GM23338 (cell line): Measurements from ENCODE around the gene MAP3K9. TPM values are rescaled to one million over a fixed set of nuclear protein-coding genes. Genes with fewer than 3 reads are reported as not detected.

Source experiments
- ATAC-seq: fragments of 200-7000 bp; cut with Tn5 transposase; 3 replicates; pipeline ENCODE4 v1.9.1; 2020
- DNase-seq: peaks from one replicate; pipeline ENCODE4 v3.0.0-alpha.2; 2015; ENCODE audit warnings: low spot score
- H2AFZ ChIP-seq: fragments of 200-600 bp; sonication (generic); 2 replicates; pipeline ENCODE4 v1.8.0; 2016; ENCODE audit warnings: antibody characterized with exemption, mild to moderate bottlenecking, moderate library complexity
- H3F3A ChIP-seq: fragments of 200-600 bp; sonication (generic); replicated peaks from 2 replicates; pipeline ENCODE4 v1.8.0; 2017; ENCODE audit warnings: antibody characterized with exemption, mixed run types, low read depth
- H3K27ac ChIP-seq: fragments of 200-600 bp; sonication (generic); 2 replicates; pipeline ENCODE4 v1.6.1; 2016; ENCODE audit warnings: low read depth
- H3K27me3 ChIP-seq: fragments of 200-600 bp; sonication (generic); 2 replicates; pipeline ENCODE4 v1.8.0; 2016; ENCODE audit warnings: mild to moderate bottlenecking, mixed run types, moderate library complexity; ENCODE audit not compliant: insufficient read depth
- H3K36me3 ChIP-seq: fragments of 200-600 bp; sonication (generic); 2 replicates; pipeline ENCODE4 v1.8.0; 2016; ENCODE audit warnings: mild to moderate bottlenecking; ENCODE audit not compliant: insufficient read depth
- H3K4me1 ChIP-seq: fragments of 200-600 bp; sonication (generic); 2 replicates; pipeline ENCODE4 v1.8.0; 2016; ENCODE audit warnings: mild to moderate bottlenecking, moderate library complexity; ENCODE audit not compliant: insufficient read depth
- H3K4me2 ChIP-seq: fragments of 200-600 bp; sonication (generic); 2 replicates; pipeline ENCODE4 v1.7.1; 2017; ENCODE audit warnings: mixed run types
- H3K4me3 ChIP-seq: fragments of 200-600 bp; sonication (generic); 2 replicates; pipeline ENCODE4 v1.6.1; 2016; ENCODE audit warnings: mixed run types
- H3K79me2 ChIP-seq: fragments of 200-600 bp; sonication (generic); replicated peaks from 2 replicates; pipeline ENCODE4 v1.8.0; 2017; ENCODE audit warnings: mild to moderate bottlenecking; ENCODE audit not compliant: insufficient read depth
- H3K9me2 ChIP-seq: fragments of 200-600 bp; sonication (generic); 2 replicates; pipeline ENCODE4 v1.8.0; 2017; ENCODE audit not compliant: insufficient read depth
- H4K20me1 ChIP-seq: fragments of 200-600 bp; sonication (generic); replicated peaks from 2 replicates; pipeline ENCODE4 v1.8.0; 2017; ENCODE audit warnings: mild to moderate bottlenecking; ENCODE audit not compliant: insufficient read depth
- H3K27ac Mint-ChIP-seq: 2 replicates; pipeline ENCODE4 v1.8.0; 2020; ENCODE audit warnings: inconsistent platforms, mild to moderate bottlenecking, moderate library complexity, mixed read lengths
- H3K27me3 Mint-ChIP-seq: 3 replicates; pipeline ENCODE4 v1.8.0; 2022; ENCODE audit warnings: low read depth, mild to moderate bottlenecking, moderate library complexity, mixed read lengths, inconsistent platforms; ENCODE audit not compliant: insufficient read depth, poor library complexity
- H3K36me3 Mint-ChIP-seq: 3 replicates; pipeline ENCODE4 v1.8.0; 2021; ENCODE audit warnings: low read depth, mild to moderate bottlenecking, inconsistent platforms, moderate library complexity, mixed read lengths
- H3K4me1 Mint-ChIP-seq: 3 replicates; pipeline ENCODE4 v1.8.0; 2020; ENCODE audit warnings: mild to moderate bottlenecking, inconsistent platforms, mixed read lengths
- H3K4me3 Mint-ChIP-seq: 3 replicates; pipeline ENCODE4 v1.8.0; 2021; ENCODE audit warnings: moderate library complexity, mild to moderate bottlenecking, inconsistent platforms, mixed read lengths
- H3K9me3 Mint-ChIP-seq: 3 replicates; pipeline ENCODE4 v1.8.0; 2020; ENCODE audit warnings: moderate library complexity, mild to moderate bottlenecking, inconsistent platforms, mixed read lengths
- CREB1 ChIP-seq: fragments of 250-450 bp; sonication (Bioruptor Pico); IDR thresholded peaks from 2 replicates; pipeline ENCODE4 v1.5.0; 2020; ENCODE audit warnings: low read depth, mild to moderate bottlenecking, moderate library complexity
- EZH2 ChIP-seq: fragments of 200-600 bp; sonication (generic); IDR thresholded peaks from one replicate; pipeline ENCODE4 v1.8.0; 2017; ENCODE audit warnings: antibody characterized with exemption, mild to moderate bottlenecking, low read depth; ENCODE audit not compliant: unreplicated experiment
- EZH2phosphoT487 ChIP-seq: fragments of 200-600 bp; sonication (generic); IDR thresholded peaks from one replicate; pipeline ENCODE4 v1.8.1; 2018; ENCODE audit warnings: antibody characterized with exemption; ENCODE audit not compliant: unreplicated experiment
- JUNB ChIP-seq: IDR thresholded peaks from one replicate; pipeline ENCODE4 v1.6.1; 2016; ENCODE audit warnings: antibody characterized with exemption; ENCODE audit not compliant: unreplicated experiment
- POLR2AphosphoS5 ChIP-seq: IDR thresholded peaks from 2 replicates; pipeline ENCODE4 v1.6.1; 2016; ENCODE audit warnings: antibody characterized with exemption, low read depth
- REST ChIP-seq: IDR thresholded peaks from one replicate; pipeline ENCODE4 v1.6.1; 2018; ENCODE audit warnings: antibody characterized with exemption; ENCODE audit not compliant: unreplicated experiment
- STAT1 ChIP-seq: IDR thresholded peaks from one replicate; pipeline ENCODE4 v1.6.1; 2016; ENCODE audit warnings: antibody characterized with exemption; ENCODE audit not compliant: unreplicated experiment
- ZNF114 ChIP-seq: fragments of 250-450 bp; sonication (Bioruptor Pico); IDR thresholded peaks from 2 replicates; pipeline ENCODE4 v1.5.0; 2020; ENCODE audit warnings: mild to moderate bottlenecking, moderate library complexity
- polyA plus RNA-seq: library from polyadenylated mRNA; unstranded; fragments of >200 nt; fragmentation: Nextera tagmentation; extraction: Ambion mirVana; gene quantifications from 2 replicates; pipeline ENCODE4 v1.2.1, GENCODE V29; 2016
- total RNA-seq: library from RNA; depleted of rRNA; stranded (reverse); fragments of >200 nt; shearing (Covaris generic); gene quantifications from 2 replicates; pipeline ENCODE4 v1.2.3, GENCODE V29; 2014
- TF ChIP-seq, protein P1 (sequence below): fragments of 250-450 bp; sonication (Bioruptor Pico); IDR thresholded peaks from 2 replicates; pipeline ENCODE4 v1.5.0; 2020; ENCODE audit warnings: mild to moderate bottlenecking, moderate library complexity

Gene MAP3K9
- total and polyA plus RNA-seq, 2 experiments from 2014 or later: 5.3 to 30.8 TPM

DNA sequence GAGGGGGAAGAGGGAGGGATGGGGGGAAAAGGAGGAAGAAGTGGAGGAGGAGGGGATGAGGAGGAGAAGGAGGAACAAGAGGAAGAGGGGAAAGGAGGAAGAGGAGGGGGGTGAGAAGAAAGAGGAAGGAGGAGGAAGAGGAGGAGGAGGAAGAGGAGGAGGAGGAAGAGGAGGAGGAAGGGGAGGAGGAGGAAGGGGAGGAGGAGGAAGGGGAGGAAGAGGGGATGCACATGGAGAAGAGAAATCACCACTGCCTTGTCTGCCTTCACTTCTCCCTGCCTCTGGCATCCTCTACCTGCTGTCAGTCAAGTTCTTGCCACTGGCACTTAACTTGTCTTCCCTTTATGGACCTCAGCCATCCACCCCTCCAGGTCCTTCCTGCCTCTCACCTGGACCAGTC lies 107.7 kb downstream of the MAP3K9 start:
- no peak overlapping the region for H3K4me3 ChIP-seq
- no peaks in the 10 kb centered on the region; the same call in 2 of the 3 replicates for H3K9me3 Mint-ChIP-seq
- no peaks in the 10 kb centered on the region for H3K27me3 ChIP-seq
- H3K4me1 Mint-ChIP-seq: peaks cover 25% of the 10 kb centered on the region
- no peaks in the 10 kb centered on the region for H3K27me3 Mint-ChIP-seq
- H4K20me1 ChIP-seq: no peaks in the 10 kb centered on the region
- H3K4me2 ChIP-seq: no peak overlapping the region
- TF ChIP-seq POLR2AphosphoS5 (no peak), CREB1 (CRISPR knock-in tag) (no peak), REST (no peak), EZH2phosphoT487 (no peak), STAT1 (no peak), JUNB (no peak), ZNF114 (CRISPR knock-in tag) (no peak), EZH2 (no peak)
- TF ChIP-seq, protein P1, sequence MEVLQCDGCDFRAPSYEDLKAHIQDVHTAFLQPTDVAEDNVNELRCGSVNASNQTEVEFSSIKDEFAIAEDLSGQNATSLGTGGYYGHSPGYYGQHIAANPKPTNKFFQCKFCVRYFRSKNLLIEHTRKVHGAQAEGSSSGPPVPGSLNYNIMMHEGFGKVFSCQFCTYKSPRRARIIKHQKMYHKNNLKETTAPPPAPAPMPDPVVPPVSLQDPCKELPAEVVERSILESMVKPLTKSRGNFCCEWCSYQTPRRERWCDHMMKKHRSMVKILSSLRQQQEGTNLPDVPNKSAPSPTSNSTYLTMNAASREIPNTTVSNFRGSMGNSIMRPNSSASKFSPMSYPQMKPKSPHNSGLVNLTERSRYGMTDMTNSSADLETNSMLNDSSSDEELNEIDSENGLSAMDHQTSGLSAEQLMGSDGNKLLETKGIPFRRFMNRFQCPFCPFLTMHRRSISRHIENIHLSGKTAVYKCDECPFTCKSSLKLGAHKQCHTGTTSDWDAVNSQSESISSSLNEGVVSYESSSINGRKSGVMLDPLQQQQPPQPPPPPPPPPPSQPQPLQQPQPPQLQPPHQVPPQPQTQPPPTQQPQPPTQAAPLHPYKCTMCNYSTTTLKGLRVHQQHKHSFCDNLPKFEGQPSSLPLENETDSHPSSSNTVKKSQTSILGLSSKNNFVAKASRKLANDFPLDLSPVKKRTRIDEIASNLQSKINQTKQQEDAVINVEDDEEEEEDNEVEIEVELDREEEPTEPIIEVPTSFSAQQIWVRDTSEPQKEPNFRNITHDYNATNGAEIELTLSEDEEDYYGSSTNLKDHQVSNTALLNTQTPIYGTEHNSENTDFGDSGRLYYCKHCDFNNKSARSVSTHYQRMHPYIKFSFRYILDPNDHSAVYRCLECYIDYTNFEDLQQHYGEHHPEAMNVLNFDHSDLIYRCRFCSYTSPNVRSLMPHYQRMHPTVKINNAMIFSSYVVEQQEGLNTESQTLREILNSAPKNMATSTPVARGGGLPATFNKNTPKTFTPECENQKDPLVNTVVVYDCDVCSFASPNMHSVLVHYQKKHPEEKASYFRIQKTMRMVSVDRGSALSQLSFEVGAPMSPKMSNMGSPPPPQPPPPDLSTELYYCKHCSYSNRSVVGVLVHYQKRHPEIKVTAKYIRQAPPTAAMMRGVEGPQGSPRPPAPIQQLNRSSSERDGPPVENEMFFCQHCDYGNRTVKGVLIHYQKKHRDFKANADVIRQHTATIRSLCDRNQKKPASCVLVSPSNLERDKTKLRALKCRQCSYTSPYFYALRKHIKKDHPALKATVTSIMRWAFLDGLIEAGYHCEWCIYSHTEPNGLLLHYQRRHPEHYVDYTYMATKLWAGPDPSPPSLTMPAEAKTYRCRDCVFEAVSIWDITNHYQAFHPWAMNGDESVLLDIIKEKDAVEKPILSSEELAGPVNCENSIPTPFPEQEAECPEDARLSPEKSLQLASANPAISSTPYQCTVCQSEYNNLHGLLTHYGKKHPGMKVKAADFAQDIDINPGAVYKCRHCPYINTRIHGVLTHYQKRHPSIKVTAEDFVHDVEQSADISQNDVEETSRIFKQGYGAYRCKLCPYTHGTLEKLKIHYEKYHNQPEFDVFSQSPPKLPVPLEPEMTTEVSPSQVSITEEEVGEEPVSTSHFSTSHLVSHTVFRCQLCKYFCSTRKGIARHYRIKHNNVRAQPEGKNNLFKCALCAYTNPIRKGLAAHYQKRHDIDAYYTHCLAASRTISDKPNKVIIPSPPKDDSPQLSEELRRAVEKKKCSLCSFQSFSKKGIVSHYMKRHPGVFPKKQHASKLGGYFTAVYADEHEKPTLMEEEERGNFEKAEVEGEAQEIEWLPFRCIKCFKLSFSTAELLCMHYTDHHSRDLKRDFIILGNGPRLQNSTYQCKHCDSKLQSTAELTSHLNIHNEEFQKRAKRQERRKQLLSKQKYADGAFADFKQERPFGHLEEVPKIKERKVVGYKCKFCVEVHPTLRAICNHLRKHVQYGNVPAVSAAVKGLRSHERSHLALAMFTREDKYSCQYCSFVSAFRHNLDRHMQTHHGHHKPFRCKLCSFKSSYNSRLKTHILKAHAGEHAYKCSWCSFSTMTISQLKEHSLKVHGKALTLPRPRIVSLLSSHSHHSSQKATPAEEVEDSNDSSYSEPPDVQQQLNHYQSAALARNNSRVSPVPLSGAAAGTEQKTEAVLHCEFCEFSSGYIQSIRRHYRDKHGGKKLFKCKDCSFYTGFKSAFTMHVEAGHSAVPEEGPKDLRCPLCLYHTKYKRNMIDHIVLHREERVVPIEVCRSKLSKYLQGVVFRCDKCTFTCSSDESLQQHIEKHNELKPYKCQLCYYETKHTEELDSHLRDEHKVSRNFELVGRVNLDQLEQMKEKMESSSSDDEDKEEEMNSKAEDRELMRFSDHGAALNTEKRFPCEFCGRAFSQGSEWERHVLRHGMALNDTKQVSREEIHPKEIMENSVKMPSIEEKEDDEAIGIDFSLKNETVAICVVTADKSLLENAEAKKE: no peak
- H3K9me2 ChIP-seq: 0 out of 2 replicates have a peak, but pooled peaks cover 6% of the 10 kb centered on the region
- no peak overlapping the region for H3K27ac ChIP-seq
- no peaks in the 10 kb centered on the region for H3F3A ChIP-seq
- no peaks in the 10 kb centered on the region for H3K36me3 ChIP-seq
- no peak for ATAC-seq
- no peaks in the 10 kb centered on the region; the same call in 2 of the 3 replicates for H3K36me3 Mint-ChIP-seq
- H2AFZ ChIP-seq: no peak overlapping the region
- no peak for DNase-seq
- no peak overlapping the region for H3K4me3 Mint-ChIP-seq
- H3K27ac Mint-ChIP-seq: no peak overlapping the region
- peaks cover 15% of the 10 kb centered on the region for H3K4me1 ChIP-seq
- H3K79me2 ChIP-seq: no peaks in the 10 kb centered on the region
